HG03103 (cell line): ENCODE measurements around the gene WDR38.

Source experiments
- ATAC-seq: cut with Tn5 transposase; IDR thresholded peaks from one replicate; pipeline ENCODE4 v1.9.1; 2021; ENCODE audit warnings: low read depth; ENCODE audit not compliant: unreplicated experiment

Gene WDR38, protein sequence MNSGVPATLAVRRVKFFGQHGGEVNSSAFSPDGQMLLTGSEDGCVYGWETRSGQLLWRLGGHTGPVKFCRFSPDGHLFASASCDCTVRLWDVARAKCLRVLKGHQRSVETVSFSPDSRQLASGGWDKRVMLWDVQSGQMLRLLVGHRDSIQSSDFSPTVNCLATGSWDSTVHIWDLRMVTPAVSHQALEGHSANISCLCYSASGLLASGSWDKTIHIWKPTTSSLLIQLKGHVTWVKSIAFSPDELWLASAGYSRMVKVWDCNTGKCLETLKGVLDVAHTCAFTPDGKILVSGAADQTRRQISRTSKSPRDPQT

DNA sequence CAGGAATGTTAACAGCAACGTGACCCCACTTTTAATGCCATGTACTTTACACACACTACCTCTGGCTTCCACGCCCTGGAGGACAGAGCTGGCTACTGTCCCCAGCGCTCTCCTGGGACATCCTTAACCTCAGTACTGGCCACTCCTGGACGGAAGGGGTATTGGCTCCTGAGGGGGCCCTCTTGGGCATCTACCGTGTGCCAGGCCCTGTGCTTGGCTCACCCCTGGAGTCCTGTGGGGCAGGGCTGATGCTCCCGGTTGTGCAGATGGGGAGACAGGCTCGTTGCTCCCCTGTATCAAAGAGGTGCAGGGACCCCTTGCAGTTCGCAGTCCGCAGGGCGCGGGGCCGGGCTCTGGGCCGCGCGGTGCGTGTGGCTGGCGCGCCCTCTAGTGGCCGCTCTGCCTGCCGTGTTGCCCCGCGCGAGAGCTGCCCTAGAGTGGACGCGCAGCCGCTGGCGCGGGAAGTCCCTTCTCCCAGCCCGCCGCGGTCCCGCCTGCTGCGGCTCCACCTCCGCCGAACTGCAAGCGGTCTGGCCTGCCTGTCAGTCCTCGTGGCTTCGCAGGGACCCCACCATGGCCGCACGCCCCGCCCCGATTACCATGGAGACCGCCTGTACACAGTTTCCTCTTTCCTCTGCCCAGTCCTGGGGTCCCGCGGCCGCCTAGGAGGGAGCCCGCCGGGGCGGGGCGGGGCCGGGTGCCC lies at the start of gene WDR38:
WDR38 (plus strand) TSS at position 632 of the 703 bp plus-strand sequence. CDS start 72 bp downstream, outside the sequence.
- ATAC-seq = peak; percentile 63

DNA sequence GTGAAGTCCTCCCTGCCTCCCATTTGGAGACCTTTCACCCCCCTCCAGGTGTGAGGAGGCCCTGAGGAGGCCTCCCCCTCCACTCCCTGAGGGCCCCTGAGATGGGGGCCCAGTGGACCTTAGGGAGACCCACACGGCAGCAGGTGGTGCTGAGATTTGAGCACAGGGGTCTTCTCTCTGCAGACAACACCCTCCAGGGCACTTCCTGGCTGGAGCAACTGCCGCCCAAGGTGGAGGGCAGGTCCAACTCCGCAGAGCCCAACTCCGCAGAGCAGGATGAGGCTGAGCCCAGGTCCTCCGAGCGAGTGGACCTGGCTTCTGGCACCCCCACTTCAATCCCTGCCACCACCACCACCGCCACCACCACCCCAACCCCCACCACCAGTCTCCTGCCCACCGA lies 49.3 kb upstream of the WDR38 start:
- ATAC-seq = no peak

DNA sequence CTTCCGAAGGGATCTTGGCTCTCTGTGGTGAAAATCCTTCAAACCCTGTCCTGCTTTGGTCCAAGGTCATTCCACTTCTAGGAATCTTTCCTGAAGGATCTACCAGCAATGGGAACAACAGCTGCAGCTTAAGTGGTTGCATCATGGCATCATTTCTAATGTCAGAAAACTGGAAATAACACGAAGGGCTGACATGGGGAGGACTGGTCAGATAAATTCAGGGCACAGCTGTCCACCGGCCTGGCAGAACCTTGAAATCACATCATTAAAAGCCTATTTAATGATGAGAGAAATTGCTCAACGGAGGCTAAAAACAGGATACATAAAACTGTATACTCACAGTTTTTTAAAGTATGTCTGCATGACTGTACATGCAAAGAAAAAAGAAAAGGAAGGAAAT lies 48.1 kb upstream of the WDR38 start:
- no peak for ATAC-seq

DNA sequence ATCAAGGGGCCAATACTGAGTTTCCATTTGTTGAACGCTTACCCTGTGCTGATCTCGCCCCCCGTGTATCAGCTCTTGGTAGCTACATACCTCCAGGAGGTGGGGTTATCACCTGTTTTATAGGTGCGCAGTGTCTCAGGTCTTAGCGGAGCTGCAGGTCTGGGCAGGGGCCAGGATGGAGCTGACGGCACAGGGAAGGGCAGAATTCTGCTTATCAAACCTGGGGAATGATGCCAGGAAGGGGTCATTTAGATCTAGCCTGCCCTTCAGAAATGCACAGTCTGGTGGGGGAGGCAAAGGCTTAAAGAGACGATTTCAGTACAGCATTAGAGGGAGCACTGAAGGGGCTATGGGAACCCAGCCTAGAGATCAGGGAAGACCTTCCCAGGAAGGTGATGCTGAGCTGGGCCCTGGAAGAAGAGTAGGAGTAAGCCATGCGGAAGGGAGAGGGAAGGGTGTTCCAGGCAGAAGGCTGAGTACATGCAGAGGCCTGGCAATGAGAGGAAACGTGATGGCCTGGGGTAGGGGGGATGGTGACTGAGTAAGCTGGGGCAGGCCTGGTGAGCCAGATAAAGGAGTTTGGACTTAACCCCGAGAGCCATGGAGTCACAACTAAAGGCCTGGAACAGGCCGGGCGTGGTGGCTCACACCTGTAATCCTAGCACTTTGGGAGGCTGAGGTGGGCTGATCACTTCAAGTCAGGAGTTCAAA lies 44.9 kb upstream of the WDR38 start:
- no peak for ATAC-seq

DNA sequence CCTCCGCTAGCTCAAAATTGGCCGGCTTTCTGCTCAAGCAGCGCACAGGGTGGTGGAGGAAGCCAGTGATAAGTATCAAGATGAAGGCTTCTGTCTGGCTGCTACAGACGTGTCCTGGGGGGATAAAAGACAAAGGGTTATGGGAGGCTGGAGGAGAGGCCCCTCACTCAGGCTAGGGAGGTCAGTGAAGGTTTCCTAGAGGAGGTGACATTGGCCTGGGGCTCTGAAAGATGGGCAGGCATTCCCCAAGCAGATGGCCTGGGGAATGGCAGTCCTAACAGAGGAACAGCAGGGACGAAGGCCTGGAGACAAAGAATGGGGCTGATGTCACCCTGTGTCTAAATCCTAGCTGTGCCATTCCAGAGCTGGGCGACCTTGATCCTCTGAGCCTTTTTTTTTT lies 44.0 kb upstream of the WDR38 start:
- no peak for ATAC-seq

DNA sequence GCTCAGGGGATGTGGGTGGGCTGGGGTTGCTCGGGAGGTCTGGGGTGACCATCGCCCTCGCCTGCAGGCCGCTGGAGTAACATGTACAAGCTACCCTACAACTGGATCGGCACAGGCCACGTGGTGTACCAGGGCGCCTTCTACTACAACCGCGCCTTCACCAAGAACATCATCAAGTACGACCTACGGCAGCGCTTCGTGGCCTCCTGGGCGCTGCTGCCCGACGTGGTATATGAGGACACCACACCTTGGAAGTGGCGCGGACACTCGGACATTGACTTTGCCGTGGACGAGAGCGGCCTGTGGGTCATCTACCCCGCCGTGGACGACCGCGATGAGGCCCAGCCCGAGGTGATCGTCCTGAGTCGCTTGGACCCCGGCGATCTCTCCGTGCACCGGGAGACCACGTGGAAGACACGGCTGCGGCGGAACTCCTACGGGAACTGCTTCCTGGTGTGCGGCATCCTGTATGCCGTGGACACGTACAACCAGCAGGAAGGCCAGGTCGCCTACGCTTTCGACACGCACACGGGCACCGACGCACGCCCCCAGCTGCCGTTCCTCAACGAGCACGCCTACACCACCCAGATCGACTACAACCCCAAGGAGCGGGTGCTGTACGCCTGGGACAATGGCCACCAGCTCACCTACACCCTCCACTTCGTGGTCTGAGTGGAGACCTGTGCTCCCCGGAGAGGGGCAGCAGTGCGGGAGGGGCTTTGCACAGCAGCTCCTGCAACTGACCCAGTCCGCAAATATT lies 43.3 kb upstream of the WDR38 start:
- ATAC-seq = no peak

DNA sequence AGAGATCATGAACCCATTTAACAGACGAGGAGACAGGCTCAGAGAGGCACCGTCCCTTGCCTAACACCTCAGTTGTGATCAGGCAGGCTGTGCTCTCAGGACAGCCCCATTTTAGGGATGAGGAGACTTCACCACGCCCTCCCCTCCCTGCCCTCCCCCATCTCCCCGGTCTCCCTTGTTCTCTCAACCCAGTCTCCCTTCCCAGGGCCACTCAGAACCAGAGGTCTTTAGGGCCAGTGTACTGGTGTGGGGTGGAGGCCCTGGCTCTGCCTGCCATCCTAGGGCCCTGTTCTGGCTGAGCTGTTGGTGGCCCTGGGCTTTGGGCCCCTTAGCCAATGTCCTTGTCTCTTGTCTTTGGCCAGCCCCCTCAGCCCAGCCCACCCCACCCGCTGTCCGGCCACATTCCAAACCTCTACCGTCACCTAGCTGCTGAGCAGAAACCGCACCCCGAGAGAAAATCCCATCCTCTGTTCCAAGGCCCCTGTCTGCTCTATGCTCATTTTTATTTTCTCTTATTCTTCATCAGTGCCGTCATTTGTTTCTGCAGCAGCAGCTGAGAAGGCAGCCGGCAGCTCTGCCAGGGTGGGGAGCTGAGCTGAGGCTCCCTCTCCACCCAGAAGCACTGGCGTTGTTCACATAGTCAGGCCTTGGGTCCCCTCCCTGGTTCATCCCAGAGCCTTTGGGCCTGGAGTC lies 42.5 kb upstream of the WDR38 start:
- no peak for ATAC-seq

DNA sequence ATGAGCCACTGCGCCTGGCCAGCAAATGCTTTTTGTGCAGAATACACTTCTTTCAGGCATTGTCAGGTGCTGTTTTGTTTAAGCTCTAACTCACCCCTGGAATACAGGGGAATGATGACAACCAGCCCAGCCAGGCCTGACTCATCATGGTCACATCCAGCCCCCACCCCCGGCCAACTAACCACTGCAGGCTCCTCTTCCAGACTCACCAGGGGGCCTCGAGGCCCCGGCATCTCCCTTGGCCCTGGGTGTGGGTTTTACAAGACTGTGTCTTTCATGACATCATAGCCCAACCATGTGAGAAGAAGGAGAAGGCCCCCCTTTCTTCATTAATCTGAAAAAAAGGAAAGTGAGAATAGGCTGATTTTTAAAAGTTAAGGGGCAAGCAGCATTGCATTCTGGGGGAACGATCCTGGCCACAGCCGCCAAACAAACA lies 40.8 kb upstream of the WDR38 start:
- ATAC-seq = no peak

DNA sequence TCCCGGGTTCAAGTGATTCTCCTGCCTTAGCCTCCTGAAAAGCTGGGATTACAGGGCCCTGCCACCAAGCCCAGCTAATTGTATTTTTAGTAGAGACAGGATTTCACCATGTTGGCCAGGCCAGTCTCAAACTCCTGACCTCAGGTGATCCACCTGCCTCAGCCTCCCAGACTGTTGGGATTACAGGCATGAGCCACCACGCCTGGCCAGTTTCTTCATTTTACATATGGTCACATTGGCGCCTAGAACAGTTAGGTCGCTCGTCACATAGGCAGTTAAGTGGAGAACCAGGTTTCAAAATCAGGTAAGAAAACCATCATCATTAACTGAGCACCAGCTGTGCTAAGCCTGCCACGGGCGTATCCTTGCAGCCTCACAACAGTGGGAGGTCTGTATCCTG lies 40.2 kb upstream of the WDR38 start:
- ATAC-seq = no peak

DNA sequence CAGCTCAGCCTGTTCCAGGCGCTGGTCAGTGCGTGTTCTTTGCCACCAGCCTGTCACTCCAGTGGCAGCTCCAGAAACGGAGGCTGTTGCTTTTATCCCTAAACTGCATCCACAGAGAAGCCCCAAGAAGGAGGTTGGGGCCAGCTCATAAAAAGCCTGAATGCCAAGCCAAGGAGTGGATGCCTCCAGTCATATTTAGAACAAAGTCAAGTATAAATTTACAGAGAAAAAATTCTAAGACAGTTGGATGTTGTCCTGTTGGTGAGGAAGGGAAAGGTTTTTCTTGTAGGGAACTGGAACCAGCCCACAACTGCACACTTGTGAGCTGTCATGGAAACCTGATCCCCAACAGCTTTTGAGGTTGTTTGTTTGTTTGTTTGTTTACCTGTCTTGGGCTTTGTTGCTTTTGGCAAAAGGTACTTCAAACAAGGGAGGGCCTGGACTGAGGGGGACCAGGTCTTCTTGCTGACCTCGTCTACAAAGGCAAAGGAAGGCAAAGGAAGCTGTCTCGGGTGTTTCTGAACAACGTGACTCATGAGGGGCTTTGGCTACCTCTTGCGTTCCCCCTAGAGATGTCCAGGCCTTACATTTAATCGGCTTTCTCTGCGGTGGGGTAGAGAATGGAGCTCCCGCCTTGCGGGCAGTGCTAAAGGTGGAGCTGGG lies 39.6 kb upstream of the WDR38 start:
- no peak for ATAC-seq

DNA sequence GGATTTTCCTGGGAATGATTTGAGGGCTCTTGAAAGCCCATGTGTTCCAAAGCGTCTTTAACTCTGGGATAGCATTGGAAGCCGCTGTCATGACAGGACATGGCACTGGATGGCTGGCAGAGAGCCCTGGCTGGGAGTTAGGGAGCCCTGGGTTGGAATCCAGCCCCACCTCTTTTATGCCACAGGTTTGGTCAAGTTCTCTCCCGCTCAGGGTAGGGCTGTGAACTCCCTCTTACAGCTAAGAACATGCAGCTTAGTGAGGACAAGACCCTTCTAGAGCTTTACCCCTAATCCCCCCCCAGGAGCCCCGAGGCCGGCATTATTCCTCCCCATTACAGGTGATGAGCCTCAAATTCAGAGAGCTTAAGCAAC lies 39.1 kb upstream of the WDR38 start:
- no peak for ATAC-seq

DNA sequence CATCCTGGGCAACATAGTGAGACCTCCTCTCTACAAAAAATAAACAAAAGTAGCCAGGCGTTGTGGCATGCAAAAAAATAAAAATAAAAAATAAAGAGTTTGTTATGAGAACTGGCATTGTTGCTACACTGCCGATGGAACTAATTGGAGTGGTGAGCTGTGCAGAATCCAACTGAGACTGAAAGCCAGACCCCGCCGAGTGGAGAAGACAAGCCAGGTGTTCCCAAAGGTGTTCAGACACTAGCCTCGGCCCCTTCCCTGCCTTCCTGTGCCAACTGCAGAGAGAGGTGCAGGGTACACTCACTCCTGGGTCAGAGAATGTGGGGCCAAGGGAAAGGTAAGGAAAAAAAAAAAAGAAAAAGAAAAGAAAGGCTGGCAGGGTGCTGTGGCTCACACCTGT lies 37.7 kb upstream of the WDR38 start:
- ATAC-seq = no peak

DNA sequence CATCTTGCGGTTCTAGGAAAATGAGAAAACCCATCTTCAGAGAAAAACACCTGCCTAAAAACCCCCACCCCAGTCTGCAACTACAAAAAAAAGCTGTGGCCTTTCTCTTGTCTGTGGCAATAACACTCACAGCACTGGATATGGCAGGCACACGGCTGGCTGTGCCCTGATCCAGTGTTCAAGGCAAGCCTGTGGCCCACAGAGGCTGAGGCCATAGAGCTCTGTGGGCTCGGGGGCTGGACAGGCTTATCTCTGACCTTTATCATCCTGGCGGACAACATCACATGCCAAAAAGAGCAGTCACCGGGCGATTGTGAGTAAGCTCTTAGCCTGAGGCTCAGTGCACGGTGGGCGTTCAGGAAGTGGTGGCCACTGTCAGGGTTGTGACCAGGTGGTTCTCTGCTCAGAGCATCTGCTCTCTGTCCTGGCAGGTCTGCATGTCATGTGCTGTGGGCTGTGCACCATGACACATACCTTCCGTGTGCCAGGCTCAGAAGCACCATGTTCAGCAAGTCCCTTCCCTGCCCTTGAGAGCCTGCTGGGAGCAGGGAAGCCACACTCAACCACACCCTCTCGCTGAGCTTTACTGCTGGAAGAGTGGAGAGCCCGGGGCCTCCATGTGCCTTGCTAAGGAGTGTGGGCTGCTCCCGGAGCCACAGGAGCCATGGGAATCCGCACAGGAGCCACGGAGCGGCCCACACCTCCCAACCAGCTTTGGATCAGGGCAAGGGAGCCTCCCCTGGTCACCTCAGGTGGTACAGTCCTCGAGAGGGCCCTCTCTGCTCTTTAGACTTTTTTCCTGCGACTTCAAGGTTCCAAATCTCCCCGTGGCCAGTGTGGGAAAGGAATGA lies 34.6 kb upstream of the WDR38 start:
- ATAC-seq = no peak

DNA sequence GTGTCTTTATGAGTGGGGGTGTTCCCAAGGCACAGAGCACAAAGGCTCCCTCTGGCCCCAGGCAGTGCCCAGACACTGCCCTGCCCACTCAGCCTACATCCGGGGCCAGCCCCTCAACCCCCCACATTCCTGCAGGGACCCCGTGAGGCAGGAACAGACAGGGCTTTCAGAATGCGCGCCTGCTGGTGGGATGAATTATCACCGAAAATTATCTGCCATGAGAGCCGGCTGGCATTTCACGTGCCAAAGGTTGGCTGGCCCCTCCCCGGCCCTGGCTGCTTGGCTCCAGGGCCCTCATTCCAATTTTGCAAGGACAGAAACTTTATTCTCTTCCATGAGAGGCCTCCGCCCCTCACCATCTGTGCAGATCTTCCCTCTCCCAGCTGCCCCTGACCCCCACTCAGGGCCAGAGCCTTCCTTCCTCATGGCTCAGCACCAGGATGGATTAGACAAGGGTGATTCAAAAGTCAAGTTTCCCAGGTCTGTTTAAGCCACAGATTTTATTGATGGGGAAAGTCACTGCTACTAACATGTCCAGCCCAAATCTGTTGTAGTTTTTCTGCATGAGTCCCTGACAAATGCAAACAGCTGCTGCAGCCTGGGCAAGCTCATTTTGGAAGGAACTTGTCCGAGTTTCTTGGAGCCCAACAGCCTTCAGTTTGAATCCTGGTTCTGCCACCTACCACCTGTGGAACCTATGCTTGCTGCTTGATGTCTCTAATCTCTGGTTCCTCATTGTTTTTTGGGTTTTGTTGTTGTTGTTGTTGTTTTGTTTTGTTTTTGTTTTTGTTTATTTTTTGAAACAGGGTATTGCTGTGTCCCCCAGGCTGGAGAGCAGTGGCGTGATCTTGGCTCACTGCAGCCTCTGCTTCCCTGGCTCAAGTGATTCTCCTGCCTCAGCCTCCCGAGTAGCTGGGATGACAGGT lies 32.3 kb upstream of the WDR38 start:
- ATAC-seq = no peak

DNA sequence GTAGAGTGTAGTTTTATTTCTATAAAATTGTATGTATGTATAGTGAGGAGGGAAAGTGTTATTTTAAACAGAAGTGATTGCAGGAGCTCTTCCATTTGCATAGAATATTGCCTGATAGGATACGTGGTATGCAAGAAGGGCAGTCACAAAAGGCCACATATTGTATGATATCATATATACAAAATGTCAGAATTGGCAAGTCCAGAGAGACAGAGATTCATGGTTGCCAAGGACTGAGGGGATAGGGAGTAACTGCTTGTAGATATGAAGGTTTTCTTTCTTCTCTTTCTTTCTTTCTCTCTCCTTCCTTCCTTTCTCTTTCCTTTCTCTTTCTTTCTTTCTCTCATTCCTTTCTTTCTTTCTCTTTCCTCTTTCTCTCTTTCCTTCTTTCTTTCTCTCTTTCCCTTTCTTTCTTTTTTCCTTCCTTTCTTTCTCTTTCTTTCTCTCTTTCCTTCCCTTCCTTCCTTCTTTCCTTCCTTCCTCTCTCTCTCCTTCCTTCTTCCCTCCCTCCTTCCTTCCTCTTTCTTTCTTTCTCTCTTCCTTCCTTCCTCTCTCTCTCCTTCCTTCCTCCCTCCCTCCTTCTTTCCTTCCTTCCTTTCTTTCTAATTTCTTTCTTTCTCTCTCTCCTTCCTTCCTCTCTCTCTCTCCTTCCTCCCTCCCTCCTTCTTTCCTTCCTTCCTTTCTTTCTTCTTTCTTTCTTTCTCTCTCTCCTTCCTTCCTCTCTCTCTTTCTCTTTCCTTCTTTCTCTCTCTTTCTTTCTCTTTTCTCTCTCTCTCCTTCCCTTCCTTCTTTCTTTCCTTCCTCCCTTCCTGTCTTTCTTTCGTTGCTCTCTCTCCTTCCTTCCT lies 24.5 kb upstream of the WDR38 start:
- no peak for ATAC-seq

DNA sequence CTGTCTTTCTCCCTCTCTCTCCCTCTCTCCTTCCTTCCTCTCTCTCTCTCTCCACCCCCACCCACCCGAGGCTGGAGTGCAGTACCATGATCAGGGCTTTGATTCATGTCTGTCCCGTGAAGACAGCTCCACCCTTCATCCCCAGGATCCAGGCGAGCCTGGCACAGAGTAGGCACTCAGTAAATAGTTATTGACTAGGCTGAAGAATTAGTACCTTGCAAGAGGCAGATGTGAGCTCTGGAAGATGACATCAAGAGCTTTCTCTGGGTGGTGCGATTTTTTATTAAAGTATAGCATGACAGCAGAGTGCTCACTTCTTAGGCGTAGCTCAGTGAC lies 24.0 kb upstream of the WDR38 start:
- ATAC-seq = no peak

DNA sequence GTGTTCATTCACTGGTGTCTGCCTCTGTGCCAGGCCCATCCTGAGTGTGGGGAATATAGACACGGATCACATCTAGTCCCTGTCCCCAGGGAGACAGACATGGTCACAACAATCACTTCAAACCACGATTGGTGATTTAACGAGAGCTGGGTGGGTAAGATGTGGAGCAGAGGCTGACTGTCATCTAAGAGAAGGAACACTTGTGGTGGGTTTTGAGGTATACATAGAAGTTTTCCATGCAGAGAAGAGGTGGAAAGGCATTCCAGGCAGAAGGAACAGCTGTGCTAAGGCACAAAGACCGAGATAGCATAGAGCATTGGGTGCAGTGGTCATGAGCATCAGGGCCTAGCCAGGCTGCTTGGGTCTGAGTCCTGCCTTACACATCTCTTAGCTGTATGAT lies 22.7 kb upstream of the WDR38 start:
- ATAC-seq = no peak
